GM19455 (cell line): ENCODE measurements around the gene KRT36.

Experiments
- ATAC-seq: cut with Tn5 transposase; IDR thresholded peaks from one replicate; pipeline ENCODE4 v1.9.1; 2021; ENCODE audit not compliant: unreplicated experiment

KRT36 gene

GRCh38 chr17:41504246-41504977 lies 14.7 kb upstream of the KRT36 start:
- ATAC-seq = no peak

GRCh38 chr17:41503202-41503601 lies 13.5 kb upstream of the KRT36 start:
- ATAC-seq = no peak

GRCh38 chr17:41500131-41500911 lies 10.6 kb upstream of the KRT36 start:
- ATAC-seq = no peak

DNA sequence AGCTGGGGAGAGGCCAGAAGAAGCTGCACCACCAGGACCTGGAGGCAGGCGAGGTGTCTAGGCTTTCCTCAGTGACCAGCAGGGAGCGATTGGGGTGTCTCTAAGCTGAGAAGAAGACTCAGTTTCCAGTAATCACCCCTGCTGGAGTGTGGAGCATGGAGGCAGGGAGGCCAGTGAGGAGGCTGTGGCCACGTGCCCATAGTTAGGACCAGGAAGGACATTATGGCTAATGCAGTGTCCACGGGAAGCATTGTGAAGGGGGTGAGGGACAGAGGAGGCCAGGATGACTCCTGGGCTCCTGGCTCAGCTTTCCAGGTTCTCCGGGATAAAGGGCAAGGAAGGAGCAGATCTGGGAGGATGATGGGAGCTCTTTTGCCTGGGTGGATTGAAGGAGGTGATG lies 10.0 kb upstream of the KRT36 start:
- no peak for ATAC-seq

DNA sequence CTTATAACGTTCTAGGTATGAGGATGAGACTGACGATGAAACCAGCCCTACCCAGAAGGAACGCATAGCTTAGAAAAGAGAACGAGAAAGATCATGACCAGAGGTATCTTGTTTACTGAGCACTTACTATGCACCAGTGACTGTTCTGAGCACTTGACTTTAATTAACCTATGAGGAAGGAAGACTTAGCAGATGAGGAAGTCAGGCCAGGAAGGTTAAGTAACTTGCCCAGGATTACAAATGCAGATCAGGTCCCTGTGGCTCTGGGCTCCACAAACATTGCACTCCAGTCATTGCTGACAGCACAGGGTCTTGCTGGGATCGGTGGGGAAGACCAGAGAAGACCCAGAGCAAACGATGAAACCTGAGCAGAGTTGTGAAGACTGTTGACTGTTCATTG lies 8.6 kb upstream of the KRT36 start:
- no peak for ATAC-seq

DNA sequence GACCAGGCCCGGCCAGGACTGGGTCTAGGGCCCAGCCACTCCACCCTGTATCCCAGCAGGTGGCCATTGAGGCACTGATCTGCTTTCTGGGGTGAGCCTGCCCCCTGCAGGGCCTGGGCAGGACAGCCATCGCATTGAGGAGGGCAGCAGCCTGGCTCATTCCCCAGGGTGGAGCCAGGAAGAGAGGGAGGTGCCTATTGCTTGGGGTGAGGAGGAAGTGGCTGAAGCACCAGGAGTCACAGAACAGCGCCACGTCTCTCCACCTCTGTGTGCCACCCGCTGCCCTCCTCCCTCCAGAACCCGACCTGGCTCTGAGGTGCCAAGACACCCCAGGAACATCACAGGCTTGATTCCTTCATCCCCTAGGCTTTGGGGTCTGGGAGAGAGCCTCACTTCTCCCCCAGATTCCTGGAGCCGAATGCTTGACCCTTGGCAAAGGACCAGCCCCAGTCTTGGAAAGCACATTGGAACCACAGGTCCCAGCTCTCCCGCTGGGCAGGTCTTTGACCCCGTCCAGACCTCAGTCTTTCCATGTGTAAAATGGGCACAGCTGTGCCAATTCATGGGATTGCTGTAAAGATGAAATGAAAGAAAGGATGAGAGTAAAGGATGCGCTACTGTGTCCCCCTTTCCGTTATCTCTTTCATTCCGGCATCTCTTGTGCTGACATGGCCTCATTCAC lies 7.2 kb upstream of the KRT36 start:
- ATAC-seq = no peak

DNA sequence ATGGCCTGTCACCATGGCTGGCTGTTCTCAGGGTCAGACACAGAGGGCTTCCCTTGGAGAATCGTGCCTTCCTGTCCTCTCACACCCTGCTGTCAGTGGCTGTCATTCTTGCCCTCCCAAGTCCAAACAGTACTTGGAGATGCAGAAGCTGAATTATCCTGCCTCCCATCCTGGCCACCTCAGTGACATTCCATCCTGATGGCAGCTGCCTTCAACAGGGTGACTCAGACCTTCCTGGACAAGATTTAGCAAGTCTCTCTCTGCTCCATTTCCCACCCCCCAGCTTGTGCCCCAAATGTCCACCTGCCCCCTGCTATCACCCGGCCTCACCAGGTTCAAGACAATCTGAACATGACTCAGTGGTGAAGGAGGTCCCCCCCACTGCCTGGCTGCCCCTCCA lies 4.8 kb upstream of the KRT36 start:
- no peak for ATAC-seq

GRCh38 chr17:41492771-41493170 lies 3.1 kb upstream of the KRT36 start:
- no peak for ATAC-seq

- ATAC-seq = no peak
These were observed 2.6 kb upstream of the KRT36 start for GRCh38 chr17:41492351-41492750.

DNA sequence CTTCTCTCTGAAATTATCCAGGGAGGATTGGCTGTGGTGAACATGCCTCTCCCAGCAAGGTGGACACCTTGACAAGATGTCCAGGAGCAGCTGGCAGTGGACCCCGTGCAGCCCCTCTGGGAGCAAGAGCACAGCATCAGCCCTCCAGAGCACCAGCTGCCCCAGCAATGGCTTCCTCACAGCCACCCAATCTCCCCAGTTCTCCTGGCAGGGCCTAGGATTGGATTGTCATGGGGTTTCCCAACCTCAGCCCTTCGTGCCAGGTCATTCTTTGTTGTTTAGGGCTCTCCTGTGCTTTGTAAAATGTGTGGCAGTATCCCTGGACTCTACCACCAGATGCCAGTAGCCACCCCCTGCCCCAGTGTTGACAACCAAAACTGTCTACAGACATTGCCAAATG lies 1.8 kb upstream of the KRT36 start:
- ATAC-seq = no peak

DNA sequence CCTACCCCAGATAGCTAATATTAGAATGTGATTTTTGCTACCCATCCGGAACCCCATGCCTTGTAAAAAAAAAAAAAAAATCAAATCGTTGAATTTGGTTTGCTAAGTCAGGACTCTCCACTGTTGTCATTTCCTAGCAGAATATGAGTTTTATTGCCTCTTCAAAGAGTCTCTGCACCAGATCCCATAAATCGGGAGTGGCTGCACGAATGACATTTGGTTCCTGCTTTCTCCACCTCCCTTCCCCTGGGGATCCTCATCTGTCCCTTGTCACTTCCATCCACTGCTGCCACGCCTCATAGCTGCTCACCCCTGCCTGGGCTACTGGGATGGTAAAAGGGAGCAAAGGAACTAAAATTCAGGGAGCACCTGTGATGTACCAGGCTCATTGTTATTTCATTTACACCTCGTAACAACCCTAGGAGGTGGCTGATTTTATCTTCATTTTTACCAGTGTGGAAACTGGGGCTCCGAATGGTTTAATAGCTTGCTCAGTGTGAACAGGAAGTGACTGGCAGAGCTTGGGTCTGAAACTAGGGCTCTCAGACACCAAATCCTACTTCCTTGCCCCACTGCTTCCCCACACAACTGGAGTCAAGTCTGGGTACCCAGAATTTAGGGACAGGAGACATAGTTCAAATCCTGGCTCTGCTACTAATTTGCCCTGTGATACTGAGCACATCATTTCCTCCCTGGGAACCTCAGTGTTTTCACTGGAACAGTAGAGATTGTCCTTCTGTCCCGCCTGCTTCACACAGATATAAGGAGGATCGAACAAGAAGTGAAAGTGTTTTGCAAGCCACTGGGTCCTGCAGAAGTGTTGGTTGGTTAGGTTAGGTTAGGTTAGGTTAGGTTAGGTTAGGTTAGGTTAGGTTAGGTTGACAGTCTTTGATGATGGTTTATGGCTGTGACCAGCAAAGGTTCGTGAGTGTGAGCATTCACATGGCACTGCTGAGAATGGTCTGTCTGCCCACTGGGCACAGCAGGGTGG lies 585 bp upstream of the KRT36 start:
- no peak for ATAC-seq

GRCh38 chr17:41486809-41487530 lies 2.7 kb downstream of the KRT36 start:
- no peak for ATAC-seq

DNA sequence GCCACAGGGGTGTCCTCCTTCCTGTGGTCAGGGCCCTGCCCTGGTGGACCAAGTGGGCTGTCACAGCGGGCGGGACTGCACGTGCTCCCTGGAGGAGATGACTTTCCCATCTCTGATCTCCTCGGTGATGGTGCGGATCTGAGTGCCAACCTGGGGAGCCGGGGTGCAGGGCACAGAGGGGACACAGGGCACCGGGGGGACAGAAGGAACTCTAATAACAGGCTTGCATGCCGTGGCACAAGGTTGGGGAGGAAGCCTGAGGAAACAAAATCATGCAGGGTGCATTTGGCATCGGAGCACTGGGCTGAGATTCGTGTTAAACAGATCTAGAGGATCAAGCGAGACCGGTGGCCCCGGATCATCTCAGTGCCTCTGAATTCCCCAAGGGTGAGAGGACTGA lies 3.4 kb downstream of the KRT36 start:
- ATAC-seq = no peak

GRCh38 chr17:41484920-41485904 lies 4.5 kb downstream of the KRT36 start:
- ATAC-seq = no peak

- no peak for ATAC-seq
These were observed 5.5 kb downstream of the KRT36 start for GRCh38 chr17:41483991-41484826.

GRCh38 chr17:41483531-41483930 lies 6.2 kb downstream of the KRT36 start:
- no peak for ATAC-seq

DNA sequence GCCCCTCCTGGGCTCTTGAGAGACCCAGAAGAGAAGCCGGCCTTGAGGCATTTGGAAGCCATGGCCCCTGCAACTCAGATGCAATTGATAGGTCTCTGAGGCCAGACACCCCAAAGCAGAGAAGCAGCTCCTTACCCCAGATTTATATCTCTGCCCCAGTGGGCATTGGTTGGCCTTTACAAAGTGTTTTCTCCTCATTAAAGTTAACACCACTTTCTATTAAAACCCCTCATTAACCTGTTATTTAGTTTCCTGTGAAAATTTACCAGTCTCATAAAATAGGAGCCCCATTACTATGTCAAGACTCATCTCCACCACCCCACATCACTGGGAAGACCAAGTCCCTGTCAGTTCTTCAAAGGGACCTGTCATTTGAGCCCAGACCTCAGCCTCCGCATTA lies 8.7 kb downstream of the KRT36 start, which contains the start of gene KRT35:
KRT35 (minus strand) TSS at position 116 of the 400 bp plus-strand sequence; CDS start at position 62, 54 bp downstream.
- no peak for ATAC-seq

GRCh38 chr17:41480581-41480980 lies 9.1 kb downstream of the KRT36 start:
- no peak for ATAC-seq
